HEK293 (cell line): ENCODE results near the gene POLR2L.

Experiments used
- ZBTB21 ChIP-seq: fragments of 450-650 bp; formaldehyde crosslinking; IDR thresholded peaks from 2 replicates; pipeline ENCODE4 v1.5.1; 2017; ENCODE audit warnings: missing biosample characterization, missing genetic modification characterization
- ZNF654 ChIP-seq: fragments of 450-650 bp; formaldehyde crosslinking; IDR thresholded peaks from 2 replicates; pipeline ENCODE4 v1.5.1; 2016; ENCODE audit warnings: low read depth, missing biosample characterization, missing genetic modification characterization
- TF ChIP-seq, protein P1 (sequence below): fragments of 450-650 bp; formaldehyde crosslinking; IDR thresholded peaks from 2 replicates; pipeline ENCODE4 v1.5.1; 2016; ENCODE audit warnings: missing biosample characterization, missing genetic modification characterization
- TF ChIP-seq, protein P2 (sequence below): fragments of 450-650 bp; formaldehyde crosslinking; IDR thresholded peaks from 2 replicates; pipeline ENCODE4 v1.5.1; 2016; ENCODE audit warnings: missing biosample characterization, missing genetic modification characterization, low read depth

- TF ChIP-seq ZNF654 (tag by site-specific recombination) (no peak), ZBTB21 (tag by site-specific recombination) (no peak)
- TF ChIP-seq, protein P1, sequence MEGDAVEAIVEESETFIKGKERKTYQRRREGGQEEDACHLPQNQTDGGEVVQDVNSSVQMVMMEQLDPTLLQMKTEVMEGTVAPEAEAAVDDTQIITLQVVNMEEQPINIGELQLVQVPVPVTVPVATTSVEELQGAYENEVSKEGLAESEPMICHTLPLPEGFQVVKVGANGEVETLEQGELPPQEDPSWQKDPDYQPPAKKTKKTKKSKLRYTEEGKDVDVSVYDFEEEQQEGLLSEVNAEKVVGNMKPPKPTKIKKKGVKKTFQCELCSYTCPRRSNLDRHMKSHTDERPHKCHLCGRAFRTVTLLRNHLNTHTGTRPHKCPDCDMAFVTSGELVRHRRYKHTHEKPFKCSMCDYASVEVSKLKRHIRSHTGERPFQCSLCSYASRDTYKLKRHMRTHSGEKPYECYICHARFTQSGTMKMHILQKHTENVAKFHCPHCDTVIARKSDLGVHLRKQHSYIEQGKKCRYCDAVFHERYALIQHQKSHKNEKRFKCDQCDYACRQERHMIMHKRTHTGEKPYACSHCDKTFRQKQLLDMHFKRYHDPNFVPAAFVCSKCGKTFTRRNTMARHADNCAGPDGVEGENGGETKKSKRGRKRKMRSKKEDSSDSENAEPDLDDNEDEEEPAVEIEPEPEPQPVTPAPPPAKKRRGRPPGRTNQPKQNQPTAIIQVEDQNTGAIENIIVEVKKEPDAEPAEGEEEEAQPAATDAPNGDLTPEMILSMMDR (tag by site-specific recombination), result no peak
- TF ChIP-seq, protein P2, sequence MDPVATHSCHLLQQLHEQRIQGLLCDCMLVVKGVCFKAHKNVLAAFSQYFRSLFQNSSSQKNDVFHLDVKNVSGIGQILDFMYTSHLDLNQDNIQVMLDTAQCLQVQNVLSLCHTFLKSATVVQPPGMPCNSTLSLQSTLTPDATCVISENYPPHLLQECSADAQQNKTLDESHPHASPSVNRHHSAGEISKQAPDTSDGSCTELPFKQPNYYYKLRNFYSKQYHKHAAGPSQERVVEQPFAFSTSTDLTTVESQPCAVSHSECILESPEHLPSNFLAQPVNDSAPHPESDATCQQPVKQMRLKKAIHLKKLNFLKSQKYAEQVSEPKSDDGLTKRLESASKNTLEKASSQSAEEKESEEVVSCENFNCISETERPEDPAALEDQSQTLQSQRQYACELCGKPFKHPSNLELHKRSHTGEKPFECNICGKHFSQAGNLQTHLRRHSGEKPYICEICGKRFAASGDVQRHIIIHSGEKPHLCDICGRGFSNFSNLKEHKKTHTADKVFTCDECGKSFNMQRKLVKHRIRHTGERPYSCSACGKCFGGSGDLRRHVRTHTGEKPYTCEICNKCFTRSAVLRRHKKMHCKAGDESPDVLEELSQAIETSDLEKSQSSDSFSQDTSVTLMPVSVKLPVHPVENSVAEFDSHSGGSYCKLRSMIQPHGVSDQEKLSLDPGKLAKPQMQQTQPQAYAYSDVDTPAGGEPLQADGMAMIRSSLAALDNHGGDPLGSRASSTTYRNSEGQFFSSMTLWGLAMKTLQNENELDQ (tag by site-specific recombination), result no peak
These were observed 14.5 kb downstream of the POLR2L start, which contains the start of gene CRACR2B for GRCh38 chr11:827897-828192.
